Measurements from ENCODE around the gene SLC24A3.

Gene SLC24A3

DNA sequence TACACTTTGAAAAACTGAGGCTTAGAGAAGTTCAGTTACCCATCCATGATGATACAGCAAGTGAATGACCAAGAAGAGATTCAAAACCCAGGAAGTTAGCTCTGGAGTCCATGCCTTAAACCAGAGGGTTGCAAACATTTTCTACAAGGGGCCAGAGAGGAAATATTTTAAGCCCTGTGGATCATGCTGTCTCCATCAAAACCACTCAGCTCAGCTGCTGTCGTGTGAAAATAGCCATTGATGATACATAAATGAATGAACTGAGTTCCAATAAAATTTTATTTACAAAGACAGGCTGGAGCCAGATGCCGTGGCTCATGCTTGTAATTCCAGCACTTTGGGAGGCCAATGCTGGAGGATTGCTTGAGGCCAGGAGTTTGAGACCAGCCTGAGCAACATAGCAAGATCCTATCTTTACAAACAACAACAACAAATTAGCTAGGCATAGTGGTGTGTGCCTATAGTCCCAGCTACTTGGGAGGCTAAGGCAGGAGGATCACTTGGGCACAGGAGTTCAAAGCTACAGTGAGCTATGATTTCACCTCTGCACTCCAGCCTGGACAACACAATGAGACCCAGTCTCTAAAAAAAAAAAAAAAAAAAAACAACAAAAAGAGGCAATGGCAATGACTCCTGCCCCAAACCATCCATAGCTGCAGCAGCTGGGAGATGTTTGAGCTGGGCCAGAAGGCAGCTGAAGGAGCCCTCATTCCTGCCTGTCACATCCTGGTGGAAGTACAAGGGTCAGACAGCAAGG is 501.6 kb downstream of the SLC24A3 start:
- Histone ChIP-seq H3K27ac (ENCODE audit: low read length) (no peak overlapping the region), H3K27me3 (ENCODE audit: low read depth, low read length) (no peaks in the 10 kb centered on the region), H3K4me1 (ENCODE audit: control insufficient read depth in 1 of 2, insufficient read depth in 2 of 2, low read length in 2 of 2) (peaks cover 4 to 14% of the 10 kb centered on the region in 2 donors), H3K36me3 (ENCODE audit: control insufficient read depth in 1 of 2, insufficient read depth in 2 of 2, low read length in 2 of 2) (no peaks in the 10 kb centered on the region), H3K4me3 (ENCODE audit: low read depth in 1 of 2, low read length in 2 of 2) (no peak overlapping the region), H3K9me3 (ENCODE audit: control insufficient read depth in 1 of 2, low read length in 2 of 2) (no peaks in the 10 kb centered on the region)

DNA sequence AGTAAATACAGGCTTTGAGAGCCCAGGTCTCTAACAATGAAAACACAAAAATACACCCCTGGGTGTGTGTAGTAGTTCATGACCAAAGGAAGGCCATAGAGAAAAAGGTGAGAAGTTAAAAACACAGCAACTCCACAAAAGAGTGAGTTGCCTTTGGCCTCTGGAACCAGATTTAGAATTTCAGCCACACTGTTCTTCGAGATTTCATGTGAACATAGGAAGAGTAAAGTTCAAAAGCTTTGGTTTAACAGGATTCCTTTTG is 502.1 kb downstream of the SLC24A3 start:
- Histone ChIP-seq H3K27ac (ENCODE audit: low read length) (no peak overlapping the region), H3K4me3 (ENCODE audit: low read depth in 1 of 2, low read length in 2 of 2) (no peak overlapping the region), H3K4me1 (ENCODE audit: control insufficient read depth in 1 of 2, insufficient read depth in 2 of 2, low read length in 2 of 2) (peaks cover 4 to 14% of the 10 kb centered on the region in 2 donors), H3K27me3 (ENCODE audit: low read depth, low read length) (no peaks in the 10 kb centered on the region), H3K9me3 (ENCODE audit: control insufficient read depth in 1 of 2, low read length in 2 of 2) (no peaks in the 10 kb centered on the region), H3K36me3 (ENCODE audit: control insufficient read depth in 1 of 2, insufficient read depth in 2 of 2, low read length in 2 of 2) (no peaks in the 10 kb centered on the region)

DNA sequence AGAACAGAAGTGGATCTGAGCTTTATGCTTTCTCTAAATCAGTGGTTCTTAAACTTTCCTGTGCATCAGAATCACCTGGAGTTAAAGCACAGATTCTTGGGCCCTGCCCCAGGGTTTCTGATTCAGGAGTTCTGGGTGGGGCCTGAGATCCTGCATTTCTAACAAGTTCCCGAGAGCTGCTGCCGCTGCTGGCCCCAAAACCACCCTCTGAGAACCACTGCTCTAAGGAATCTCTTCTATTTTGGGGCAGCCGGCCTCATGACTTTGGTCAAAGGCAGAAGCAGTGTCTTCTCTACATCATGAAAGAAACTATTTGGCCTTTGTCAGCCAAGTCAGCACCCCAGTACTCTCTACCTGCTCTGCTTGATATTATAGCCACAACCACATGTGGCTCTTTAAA is 503.5 kb downstream of the SLC24A3 start:
- Histone ChIP-seq H3K36me3 (ENCODE audit: control insufficient read depth in 1 of 2, insufficient read depth in 2 of 2, low read length in 2 of 2) (no peaks in the 10 kb centered on the region), H3K9me3 (ENCODE audit: control insufficient read depth in 1 of 2, low read length in 2 of 2) (no peaks in the 10 kb centered on the region), H3K27ac (ENCODE audit: low read length) (no peak overlapping the region), H3K4me1 (ENCODE audit: control insufficient read depth in 1 of 2, insufficient read depth in 2 of 2, low read length in 2 of 2) (peaks cover under 1 to 6% of the 10 kb centered on the region in 2 donors), H3K27me3 (ENCODE audit: low read depth, low read length) (no peaks in the 10 kb centered on the region), H3K4me3 (ENCODE audit: low read depth in 1 of 2, low read length in 2 of 2) (no peak overlapping the region)

DNA sequence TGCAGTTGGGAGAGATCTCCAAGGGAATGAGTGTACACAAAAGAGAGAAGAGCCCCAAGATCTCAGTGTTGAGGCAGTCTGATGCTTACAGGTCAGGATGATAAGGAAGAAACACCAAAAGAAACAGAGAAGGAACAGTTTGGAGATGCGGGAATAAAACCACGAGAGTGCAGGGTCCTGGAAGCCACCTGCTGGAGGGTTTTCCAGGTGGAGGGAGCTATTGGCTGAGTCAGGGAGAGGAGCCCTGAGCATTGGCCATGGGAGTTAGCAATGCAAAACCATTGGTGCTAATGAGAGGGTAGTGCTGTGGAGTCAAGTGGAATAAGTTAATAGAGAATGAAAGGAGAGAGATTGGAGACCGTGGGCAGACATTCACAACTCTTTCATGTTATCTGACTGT is 506.4 kb downstream of the SLC24A3 start:
- no peaks in the 10 kb centered on the region for H3K9me3 ChIP-seq (ENCODE audit: control insufficient read depth in 1 of 2, low read length in 2 of 2)
- no peak overlapping the region for H3K27ac ChIP-seq (ENCODE audit: low read length)
- no peaks in the 10 kb centered on the region for H3K36me3 ChIP-seq (ENCODE audit: control insufficient read depth in 1 of 2, insufficient read depth in 2 of 2, low read length in 2 of 2)
- no peaks in the 10 kb centered on the region for H3K4me1 ChIP-seq (ENCODE audit: control insufficient read depth in 1 of 2, insufficient read depth in 2 of 2, low read length in 2 of 2)
- H3K4me3 ChIP-seq (ENCODE audit: low read depth in 1 of 2, low read length in 2 of 2): no peak overlapping the region
- H3K27me3 ChIP-seq (ENCODE audit: low read depth, low read length): no peaks in the 10 kb centered on the region

DNA sequence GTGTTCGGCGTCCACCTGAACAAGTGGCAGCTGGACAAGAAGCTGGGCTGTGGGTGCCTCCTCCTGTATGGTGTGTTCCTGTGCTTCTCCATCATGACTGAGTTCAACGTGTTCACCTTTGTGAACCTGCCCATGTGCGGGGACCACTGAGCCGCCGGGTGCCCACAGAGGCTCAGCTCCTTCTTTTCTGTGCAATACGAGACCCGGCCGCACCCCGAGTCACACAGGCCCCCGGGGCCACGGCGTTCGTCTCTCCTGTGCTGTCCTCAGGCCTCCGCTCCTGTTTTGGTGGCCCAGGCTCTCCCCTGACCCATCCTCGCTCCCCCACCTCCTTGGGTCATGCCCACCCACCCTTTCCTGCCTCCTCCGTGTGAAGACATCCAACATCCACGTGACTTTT is 508.5 kb downstream of the SLC24A3 start:
- Histone ChIP-seq H3K9me3 (ENCODE audit: control insufficient read depth in 1 of 2, low read length in 2 of 2) (no peaks in the 10 kb centered on the region), H3K4me3 (ENCODE audit: low read depth in 1 of 2, low read length in 2 of 2) (no peak overlapping the region), H3K36me3 (ENCODE audit: control insufficient read depth in 1 of 2, insufficient read depth in 2 of 2, low read length in 2 of 2) (no peaks in the 10 kb centered on the region), H3K4me1 (ENCODE audit: control insufficient read depth in 1 of 2, insufficient read depth in 2 of 2, low read length in 2 of 2) (no peaks in the 10 kb centered on the region), H3K27ac (ENCODE audit: low read length) (no peak overlapping the region), H3K27me3 (ENCODE audit: low read depth, low read length) (no peaks in the 10 kb centered on the region)

DNA sequence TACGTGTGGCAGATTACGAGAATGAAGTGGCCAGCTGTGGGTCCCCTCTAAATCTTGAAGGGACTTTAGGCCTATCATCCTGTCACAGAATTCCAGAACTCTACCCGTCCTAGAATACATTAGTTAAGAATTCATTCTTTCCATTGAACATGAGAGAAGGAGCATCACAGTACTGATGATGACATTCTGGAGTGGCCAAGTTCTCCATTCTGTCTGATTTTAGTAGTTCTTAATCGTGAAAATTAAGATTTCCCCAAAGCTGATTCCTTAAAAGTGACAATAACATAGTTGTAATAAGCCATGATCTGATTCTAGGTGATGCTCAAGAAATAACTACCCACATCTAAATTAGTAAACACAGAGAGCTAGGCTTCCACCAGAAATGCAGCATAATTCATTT is 510.6 kb downstream of the SLC24A3 start:
- Histone ChIP-seq H3K9me3 (ENCODE audit: control insufficient read depth in 1 of 2, low read length in 2 of 2) (no peaks in the 10 kb centered on the region), H3K27ac (ENCODE audit: low read length) (no peak overlapping the region), H3K4me1 (ENCODE audit: control insufficient read depth in 1 of 2, insufficient read depth in 2 of 2, low read length in 2 of 2) (peaks cover 0 to 3% of the 10 kb centered on the region in 2 donors), H3K4me3 (ENCODE audit: low read depth in 1 of 2, low read length in 2 of 2) (no peak overlapping the region), H3K27me3 (ENCODE audit: low read depth, low read length) (no peaks in the 10 kb centered on the region), H3K36me3 (ENCODE audit: control insufficient read depth in 1 of 2, insufficient read depth in 2 of 2, low read length in 2 of 2) (no peaks in the 10 kb centered on the region)

DNA sequence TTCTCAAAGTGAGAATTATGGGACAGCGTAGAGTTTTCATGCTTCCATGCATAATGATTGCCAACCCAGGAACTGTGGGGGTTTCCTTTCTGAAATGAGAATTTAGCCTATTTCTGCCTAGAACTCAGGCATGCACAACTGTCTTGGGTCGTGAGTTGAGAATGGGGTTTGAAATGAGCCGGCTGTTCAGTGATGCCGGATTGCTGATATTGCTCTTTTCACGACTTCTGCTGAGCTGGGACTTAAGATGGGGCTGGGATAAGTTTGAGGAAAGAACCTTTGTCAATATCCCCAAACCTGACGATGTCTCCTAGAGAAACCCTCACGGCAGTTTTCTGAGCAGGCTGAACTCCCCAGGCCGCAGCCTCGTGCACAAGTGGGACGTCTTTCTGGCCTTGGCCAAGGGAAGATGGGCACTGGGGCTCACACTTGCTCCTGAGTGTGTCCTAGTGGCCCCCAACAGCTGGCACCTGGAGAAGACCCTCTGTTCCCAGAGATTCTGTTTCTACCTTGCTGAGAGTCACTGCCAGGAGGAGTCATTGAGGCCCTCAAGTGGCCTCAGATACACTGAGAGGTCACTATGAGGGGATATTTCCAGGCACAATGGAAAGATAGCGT is 511.5 kb downstream of the SLC24A3 start:
- H3K27me3 ChIP-seq (ENCODE audit: low read depth, low read length): no peaks in the 10 kb centered on the region
- no peaks in the 10 kb centered on the region for H3K36me3 ChIP-seq (ENCODE audit: control insufficient read depth in 1 of 2, insufficient read depth in 2 of 2, low read length in 2 of 2)
- H3K9me3 ChIP-seq (ENCODE audit: control insufficient read depth in 1 of 2, low read length in 2 of 2): no peaks in the 10 kb centered on the region
- no peak overlapping the region for H3K4me3 ChIP-seq (ENCODE audit: low read depth in 1 of 2, low read length in 2 of 2)
- peaks cover 0 to 3% of the 10 kb centered on the region in 2 donors for H3K4me1 ChIP-seq (ENCODE audit: control insufficient read depth in 1 of 2, insufficient read depth in 2 of 2, low read length in 2 of 2)
- H3K27ac ChIP-seq (ENCODE audit: low read length): no peak overlapping the region

DNA sequence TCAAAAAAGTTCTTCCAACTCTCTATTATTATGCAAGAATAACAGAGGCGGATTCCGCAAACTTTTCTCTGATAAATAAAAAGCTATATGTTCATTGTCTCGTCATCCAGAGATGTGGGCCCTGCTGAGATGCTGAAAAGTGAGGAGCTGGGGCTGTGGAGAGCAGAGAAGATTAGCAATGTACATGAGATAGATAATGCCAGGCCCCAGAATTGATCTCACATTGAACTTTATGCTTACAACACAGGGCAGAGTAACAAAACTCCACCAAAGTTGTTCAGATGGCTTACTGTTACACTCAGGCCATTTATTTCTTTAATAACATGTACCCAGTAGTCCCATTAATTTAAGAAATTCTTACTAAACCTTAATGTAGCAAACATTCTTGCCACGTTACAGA is 512.9 kb downstream of the SLC24A3 start:
- H3K4me3 ChIP-seq (ENCODE audit: low read depth in 1 of 2, low read length in 2 of 2): no peak overlapping the region
- H3K36me3 ChIP-seq (ENCODE audit: control insufficient read depth in 1 of 2, insufficient read depth in 2 of 2, low read length in 2 of 2): no peaks in the 10 kb centered on the region
- no peaks in the 10 kb centered on the region for H3K9me3 ChIP-seq (ENCODE audit: control insufficient read depth in 1 of 2, low read length in 2 of 2)
- no peaks in the 10 kb centered on the region for H3K27me3 ChIP-seq (ENCODE audit: low read depth, low read length)
- H3K27ac ChIP-seq (ENCODE audit: low read length): no peak overlapping the region
- H3K4me1 ChIP-seq (ENCODE audit: control insufficient read depth in 1 of 2, insufficient read depth in 2 of 2, low read length in 2 of 2): peaks cover 0 to 3% of the 10 kb centered on the region in 2 donors

DNA sequence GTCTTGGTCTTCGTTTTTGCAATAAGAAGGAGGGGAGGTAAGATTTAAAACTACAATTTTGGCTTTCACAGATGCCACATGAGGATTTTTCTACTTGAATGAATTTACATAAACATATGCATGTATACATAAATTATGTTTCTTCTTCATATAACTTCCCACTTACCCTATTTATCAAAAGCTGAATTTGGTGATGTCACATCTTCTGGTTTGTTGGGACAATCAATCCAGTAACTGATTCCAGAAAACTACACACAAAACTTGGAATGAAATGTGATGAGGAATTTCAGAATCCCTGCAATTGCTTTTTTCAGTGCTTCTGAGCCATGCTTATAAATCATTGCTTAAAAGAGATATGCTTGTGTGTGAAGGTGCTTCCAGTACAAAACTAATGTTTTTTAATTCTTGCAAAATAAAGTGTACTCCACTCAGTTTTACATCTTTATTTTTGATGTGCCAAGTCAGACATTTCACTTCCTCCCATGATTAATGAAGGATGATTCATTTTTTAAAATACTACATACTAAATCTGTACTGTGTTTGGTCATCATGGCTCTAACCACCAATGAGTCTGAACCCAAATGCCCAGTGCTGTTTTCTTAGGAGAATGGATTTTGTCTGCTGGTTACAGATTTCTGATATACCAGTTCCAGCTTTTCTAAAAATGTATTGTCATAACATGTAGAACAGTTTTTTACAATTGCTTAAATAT is 513.5 kb downstream of the SLC24A3 start:
- Histone ChIP-seq H3K4me1 (ENCODE audit: control insufficient read depth in 1 of 2, insufficient read depth in 2 of 2, low read length in 2 of 2) (peaks cover 0 to 3% of the 10 kb centered on the region in 2 donors), H3K27ac (ENCODE audit: low read length) (no peak overlapping the region), H3K36me3 (ENCODE audit: control insufficient read depth in 1 of 2, insufficient read depth in 2 of 2, low read length in 2 of 2) (no peaks in the 10 kb centered on the region), H3K9me3 (ENCODE audit: control insufficient read depth in 1 of 2, low read length in 2 of 2) (no peaks in the 10 kb centered on the region), H3K4me3 (ENCODE audit: low read depth in 1 of 2, low read length in 2 of 2) (no peak overlapping the region), H3K27me3 (ENCODE audit: low read depth, low read length) (no peaks in the 10 kb centered on the region)

DNA sequence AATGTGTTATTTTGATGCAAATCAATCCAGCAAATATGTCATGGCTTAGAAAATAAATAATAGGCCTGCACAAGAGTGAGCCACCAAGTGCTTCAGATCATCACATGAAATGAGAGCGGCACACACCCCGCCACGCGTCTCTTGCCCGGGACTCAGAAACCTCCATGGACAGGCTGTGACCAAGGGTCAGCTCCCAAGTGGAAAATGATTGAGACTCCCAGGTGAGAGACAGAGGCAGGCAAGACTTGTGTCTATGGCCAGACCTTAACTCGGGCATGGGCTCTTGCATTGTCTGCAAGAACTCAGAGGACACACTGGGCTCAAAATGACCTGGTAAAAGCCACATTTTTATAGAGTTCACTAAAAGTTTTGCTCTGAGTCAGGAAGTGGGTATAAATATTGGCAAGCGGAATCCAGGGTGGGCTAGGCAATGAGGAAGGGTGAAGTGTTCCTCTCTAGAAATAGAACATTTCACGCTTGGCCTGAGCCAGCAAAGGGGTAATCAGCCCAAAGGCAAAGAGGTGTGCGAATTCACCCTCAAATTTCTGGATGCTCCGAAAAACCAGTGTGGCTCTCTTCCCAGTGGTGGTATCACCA is 514.9 kb downstream of the SLC24A3 start:
- peaks cover 0 to 3% of the 10 kb centered on the region in 2 donors for H3K4me1 ChIP-seq (ENCODE audit: control insufficient read depth in 1 of 2, insufficient read depth in 2 of 2, low read length in 2 of 2)
- H3K27ac ChIP-seq (ENCODE audit: low read length): no peak overlapping the region
- H3K36me3 ChIP-seq (ENCODE audit: control insufficient read depth in 1 of 2, insufficient read depth in 2 of 2, low read length in 2 of 2): no peaks in the 10 kb centered on the region
- no peaks in the 10 kb centered on the region for H3K9me3 ChIP-seq (ENCODE audit: control insufficient read depth in 1 of 2, low read length in 2 of 2)
- H3K4me3 ChIP-seq (ENCODE audit: low read depth in 1 of 2, low read length in 2 of 2): no peak overlapping the region
- H3K27me3 ChIP-seq (ENCODE audit: low read depth, low read length): no peaks in the 10 kb centered on the region

DNA sequence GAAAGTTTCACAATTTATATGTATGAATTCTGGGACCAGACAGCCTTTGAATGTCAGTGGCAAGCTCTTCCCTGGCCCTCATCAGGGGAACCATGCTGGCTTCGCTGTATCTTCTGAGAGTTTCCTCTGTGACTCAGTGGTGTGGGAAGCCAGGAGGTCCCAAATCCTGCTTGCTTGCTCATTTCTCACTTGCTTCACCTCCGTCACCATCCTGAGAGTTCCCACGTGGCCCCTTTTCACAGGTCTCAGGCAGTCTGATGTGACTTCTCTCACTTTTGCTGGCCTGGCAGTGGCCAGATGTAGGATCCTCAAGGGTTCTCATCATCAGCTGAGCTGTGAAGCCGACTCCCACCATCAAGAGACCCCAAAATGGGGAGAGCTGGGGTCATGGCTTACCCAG is 517.2 kb downstream of the SLC24A3 start:
- H3K27me3 ChIP-seq (ENCODE audit: low read depth, low read length): no peaks in the 10 kb centered on the region
- H3K9me3 ChIP-seq (ENCODE audit: control insufficient read depth in 1 of 2, low read length in 2 of 2): no peaks in the 10 kb centered on the region
- no peak overlapping the region for H3K27ac ChIP-seq (ENCODE audit: low read length)
- H3K4me3 ChIP-seq (ENCODE audit: low read depth in 1 of 2, low read length in 2 of 2): no peak overlapping the region
- no peaks in the 10 kb centered on the region for H3K36me3 ChIP-seq (ENCODE audit: control insufficient read depth in 1 of 2, insufficient read depth in 2 of 2, low read length in 2 of 2)
- H3K4me1 ChIP-seq (ENCODE audit: control insufficient read depth in 1 of 2, insufficient read depth in 2 of 2, low read length in 2 of 2): peaks cover 0 to 3% of the 10 kb centered on the region in 2 donors

Data from muscle layer of duodenum (tissue), 2 donors.